Limb (tissue), 2 donors: ENCODE results near the gene PPL.
A peak's percentile ranks its signal among the peaks of the same experiment; 100 is the strongest.
"Not testable (repeated sequence)": the region's sequence is repeated elsewhere in the genome, so short reads cannot be mapped to it uniquely, and the experiment has no call there.

Source experiments
- DNase-seq, 2 donors: peaks; one replicate each; pipeline ENCODE4 v3.0.0-alpha.2; 2016; ENCODE audit errors: extremely low spot score in 2 of 2

Gene PPL

DNA sequence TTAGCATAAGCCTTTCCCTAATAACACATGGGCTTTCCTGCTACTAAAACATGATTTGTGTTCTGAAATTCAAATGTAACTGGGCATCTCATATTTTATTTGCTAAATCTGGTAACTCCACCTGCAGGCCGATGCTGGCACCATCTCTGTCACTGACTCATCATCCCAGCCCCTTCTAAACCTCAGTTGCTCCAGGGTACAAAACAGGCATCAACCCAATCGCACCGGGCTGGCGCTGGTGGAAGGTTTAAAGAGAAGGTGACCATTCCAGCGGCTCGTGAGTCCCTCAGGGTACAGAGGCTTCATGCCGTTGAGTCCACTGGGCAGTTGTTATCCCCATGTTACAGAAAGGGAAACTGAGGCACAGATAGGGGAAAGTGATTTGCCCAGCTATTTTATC, 27.1 kb downstream of the PPL start:
- DNase-seq: no peak

GRCh38 chr16:4908854-4909401, 28.0 kb downstream of the PPL start:
- DNase-seq: no peak

GRCh38 chr16:4904942-4905615, 31.9 kb downstream of the PPL start:
- DNase-seq: no peak

GRCh38 chr16:4904108-4904941, 32.6 kb downstream of the PPL start:
- no peak for DNase-seq

GRCh38 chr16:4902038-4902437, 34.9 kb downstream of the PPL start:
- no peak for DNase-seq

DNA sequence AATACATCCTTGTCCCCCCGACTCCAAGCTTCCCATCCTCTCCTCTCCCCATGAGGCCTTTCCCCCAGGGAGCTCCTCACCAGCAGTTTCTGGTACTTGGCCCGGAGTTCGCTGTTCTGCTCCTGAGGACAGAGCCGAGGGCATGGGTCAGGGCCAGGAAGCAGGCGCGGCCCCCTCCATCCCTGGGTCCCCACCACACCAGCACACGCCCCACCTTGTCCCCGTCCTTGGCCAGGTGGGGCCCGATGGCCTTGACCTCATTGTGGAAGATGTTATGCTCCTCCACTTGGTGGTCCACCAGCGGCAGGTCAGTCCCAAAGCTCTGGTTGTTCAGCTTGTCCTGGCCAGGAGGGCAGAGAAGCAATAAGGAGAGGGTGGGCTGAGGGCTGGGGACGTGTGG, 36.2 kb downstream of the PPL start:
- DNase-seq: no peak

DNA sequence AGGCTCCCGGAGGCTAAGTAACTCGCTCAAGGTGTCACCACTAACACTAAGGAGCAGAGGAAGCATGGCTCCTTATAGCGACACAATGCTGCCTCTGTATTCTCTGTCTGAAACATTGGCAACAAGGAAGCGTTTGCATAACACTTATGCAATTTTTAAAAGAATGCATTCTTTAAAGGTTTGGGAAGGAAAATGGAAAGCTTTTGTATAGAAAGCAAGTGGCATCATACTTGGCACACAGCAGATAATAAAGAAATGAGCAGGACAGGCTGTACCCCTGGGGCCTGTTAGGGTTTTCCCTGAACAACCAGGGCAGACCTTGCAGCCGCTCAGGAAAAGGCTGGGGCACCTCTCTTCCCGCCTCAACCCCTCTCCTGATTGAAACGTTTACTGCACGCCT, 36.9 kb downstream of the PPL start:
- DNase-seq: no peak

DNA sequence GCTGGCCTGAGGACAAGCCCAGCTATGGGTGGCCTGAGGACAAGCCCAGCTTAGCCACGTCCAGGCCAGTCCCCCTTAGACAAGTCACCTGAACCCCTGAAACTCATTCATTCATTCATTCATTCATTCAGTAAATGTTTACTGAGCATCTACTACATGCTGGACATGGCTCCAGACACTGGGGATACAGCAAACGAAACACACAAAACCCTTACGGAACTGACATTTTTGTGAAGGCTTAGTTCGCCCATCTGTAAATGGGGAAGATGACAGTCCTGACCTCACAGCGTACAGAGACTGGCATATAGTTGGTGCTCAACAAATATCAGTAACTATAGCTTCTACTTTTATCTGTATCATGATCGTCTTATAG, 37.5 kb downstream of the PPL start:
- DNase-seq: no peak

DNA sequence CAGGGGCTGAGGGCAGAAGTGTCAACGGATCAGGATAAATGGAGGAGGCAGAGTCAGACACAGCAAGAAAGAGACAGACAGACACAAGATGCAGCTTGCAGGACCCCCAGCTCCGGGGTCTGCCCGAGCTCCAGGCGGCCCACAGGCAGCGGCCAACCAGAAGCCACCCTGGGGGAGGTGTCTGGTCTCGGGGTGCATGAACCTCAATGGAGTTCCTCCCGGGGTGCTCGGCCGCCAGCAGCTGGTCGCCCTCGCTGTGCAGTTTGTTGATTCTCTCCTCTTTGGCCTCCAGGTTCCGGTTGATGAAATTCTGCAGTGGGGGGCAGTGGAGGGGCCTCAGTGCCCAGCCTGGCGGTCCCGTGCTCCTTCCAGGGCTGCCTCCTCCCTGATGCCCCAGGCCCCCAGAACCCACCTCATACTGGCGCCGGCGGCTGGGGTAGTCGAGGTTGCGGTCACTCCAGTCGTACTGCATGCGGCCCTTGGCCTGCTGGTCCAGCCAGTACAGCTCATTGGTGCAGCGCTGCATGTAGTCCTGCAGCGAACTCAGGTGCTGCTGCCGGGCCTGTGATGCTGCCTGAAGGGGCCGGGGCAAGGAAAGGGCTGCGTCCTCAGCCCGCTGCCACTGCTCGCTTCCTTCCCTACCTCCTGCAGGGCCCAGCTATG, 38.0 kb downstream of the PPL start:
- DNase-seq: no peak

- no peak for DNase-seq
Observed at GRCh38 chr16:4897328-4897727, 39.6 kb downstream of the PPL start.

DNA sequence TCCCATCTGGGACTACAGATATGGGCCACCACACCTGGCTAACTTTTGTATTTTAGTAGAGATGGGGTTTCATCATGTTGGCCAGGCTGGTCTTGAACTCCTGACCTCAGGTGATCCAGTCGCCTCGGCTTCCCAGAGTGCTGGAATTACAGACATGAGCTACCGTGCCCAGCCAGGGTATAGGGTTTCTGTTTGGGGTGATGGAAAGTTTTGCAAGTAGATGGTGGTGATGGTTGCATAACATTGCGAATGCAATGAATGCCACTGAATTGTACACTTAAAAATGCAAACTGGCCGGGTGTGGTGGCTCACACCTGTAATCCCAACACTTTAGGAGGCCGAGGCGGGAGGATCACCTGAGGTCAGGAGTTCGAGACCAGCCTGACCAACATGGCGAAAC, 40.2 kb downstream of the PPL start:
- not testable (repeated sequence) for DNase-seq

- no peak for DNase-seq
Observed at GRCh38 chr16:4895366-4895765, 41.6 kb downstream of the PPL start.

DNA sequence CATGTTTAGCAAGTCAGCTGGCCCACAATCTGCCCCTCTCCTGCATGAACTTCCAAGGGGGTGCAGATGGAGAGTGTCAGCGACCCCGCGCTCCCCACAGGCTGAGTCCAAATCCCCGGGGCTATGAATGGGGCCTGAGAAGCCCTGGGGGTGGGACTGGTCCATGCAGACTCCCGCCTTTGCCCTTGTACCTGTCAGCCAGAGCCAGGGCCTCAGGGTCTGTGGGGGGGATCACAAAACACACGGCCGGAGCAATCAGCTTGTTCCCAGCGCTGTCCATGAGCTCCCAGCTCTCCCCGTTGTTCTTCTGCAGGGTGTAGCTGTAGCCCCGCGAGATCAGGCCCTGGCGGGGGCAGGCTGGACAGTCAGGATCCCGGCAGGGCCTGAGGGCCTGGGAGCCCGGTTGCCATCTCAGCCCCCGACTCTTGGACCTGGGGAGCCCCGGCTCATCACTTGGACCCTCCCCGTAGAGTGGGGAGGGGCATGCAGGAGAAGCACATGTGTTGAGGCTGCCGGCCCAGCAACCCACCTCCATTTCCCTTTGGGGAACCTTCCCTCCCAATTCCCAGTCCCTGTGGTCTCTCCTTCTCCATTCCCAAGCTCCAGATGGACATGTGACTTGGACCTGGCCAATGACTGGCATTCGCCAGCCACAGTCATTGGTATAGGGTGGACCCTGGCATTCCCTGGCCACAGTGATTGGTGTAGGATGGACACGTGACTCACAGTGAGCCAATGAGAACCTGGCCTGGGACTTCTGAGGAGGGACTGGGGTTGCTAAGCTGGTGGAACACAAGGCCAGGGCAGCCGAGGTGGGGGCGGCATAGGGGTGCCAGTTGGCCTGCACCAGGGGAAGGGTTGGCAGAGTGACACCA, 42.4 kb downstream of the PPL start:
- DNase-seq: no peak

- DNase-seq: no peak
Observed at GRCh38 chr16:4893103-4893862, 43.7 kb downstream of the PPL start.

- DNase-seq: peak; percentile 43 to 67
Observed at GRCh38 chr16:4892361-4893102, 44.4 kb downstream of the PPL start.

- no peak for DNase-seq
Observed at GRCh38 chr16:4891886-4892216, 45.1 kb downstream of the PPL start.

DNA sequence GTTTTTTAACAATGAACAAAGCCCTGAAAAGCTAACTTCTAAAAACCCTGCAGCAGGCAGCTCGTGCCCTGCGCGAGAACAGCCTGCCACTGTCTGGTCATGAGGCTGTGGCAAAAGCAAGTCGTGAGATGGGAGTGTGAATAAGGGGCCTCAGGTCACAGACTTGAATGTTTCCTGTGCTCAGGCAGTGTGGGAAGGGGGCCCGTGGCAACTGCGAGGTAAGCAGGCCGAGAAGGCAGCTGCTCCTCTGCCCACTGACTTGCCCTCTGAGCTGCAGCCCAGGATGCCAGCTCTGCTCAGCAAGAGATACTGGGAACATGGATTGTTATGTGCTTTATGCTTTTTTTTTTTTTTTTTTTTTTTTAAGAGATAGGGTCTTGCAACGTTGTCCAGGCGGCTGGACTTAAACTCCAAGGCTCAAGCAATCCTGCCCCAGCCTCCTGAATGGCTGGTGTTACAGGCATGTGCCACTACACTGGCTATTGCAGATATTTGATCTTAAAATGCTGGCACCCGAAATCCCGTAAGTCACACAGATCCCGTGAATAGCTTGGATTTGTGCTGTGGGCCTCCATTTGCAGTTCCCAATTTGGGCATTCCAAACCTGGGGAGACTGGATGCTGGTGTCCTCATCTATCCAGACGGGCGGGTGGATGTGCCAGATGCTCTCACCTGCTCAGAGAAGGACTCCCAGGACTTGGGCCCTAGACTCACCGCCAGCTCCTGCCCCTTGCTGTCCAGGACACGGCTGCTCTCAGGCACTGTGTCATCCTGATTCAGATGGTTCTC, 45.7 kb downstream of the PPL start:
- DNase-seq: no peak

- no peak for DNase-seq
Observed at GRCh38 chr16:4890686-4891085, 46.3 kb downstream of the PPL start.

DNA sequence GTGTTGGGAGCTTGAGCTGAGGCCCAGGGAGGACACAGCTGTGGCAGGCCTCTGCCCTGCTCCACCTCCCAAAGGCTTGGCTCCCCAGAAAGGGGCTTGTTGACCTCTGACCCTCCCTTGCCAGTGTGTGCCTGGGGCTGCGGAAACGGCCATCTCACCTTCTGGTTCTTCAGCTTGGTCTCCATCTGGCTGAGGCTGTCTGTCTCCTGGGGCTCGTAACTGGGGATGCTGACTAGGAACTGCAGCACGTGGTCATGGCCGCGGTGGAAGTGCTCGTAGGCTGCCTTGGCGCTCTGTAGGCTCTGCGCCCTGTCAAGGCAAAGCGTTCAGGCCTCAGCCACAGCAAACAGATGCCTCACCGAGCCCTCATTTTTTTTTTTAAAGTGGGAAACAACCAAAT, 46.9 kb downstream of the PPL start:
- no peak for DNase-seq
